HG02943 (cell line): ENCODE results near the gene KRTAP3-2.
"Not testable (repeated sequence)": the region's sequence is repeated elsewhere in the genome, so short reads cannot be mapped to it uniquely, and the experiment has no call there.

ENCODE experiments used
- ATAC-seq: cut with Tn5 transposase; IDR thresholded peaks from one replicate; pipeline ENCODE4 v1.9.1; 2021; ENCODE audit warnings: mild to moderate bottlenecking, low read depth, moderate library complexity; ENCODE audit not compliant: unreplicated experiment

Gene KRTAP3-2

GRCh38 chr17:40999563-40999962 is at the start of gene KRTAP3-2:
Gene KRTAP3-2 (minus strand): TSS chr17:40999906. CDS start chr17:40999853, 53 bp downstream.
- ATAC-seq, result not testable (repeated sequence)

GRCh38 chr17:41049110-41049509 is 49.4 kb upstream of the KRTAP3-2 start:
- no peak for ATAC-seq

GRCh38 chr17:41048441-41048840 is 48.7 kb upstream of the KRTAP3-2 start:
- ATAC-seq, result no peak

- not testable (repeated sequence) for ATAC-seq
These were observed 47.2 kb upstream of the KRTAP3-2 start, which contains the start of gene KRTAP2-1 for GRCh38 chr17:41046735-41047465. Gene KRTAP2-1 (minus strand): TSS chr17:41047316. CDS start chr17:41047267, 49 bp downstream.

- no peak for ATAC-seq
These were observed 43.2 kb upstream of the KRTAP3-2 start for GRCh38 chr17:41042953-41043352.

GRCh38 chr17:41040783-41041571 is 41.3 kb upstream of the KRTAP3-2 start, which contains the start of gene KRTAP1-1:
Gene KRTAP1-1 (minus strand): TSS chr17:41041450. CDS start chr17:41041397, 53 bp downstream.
- not testable (repeated sequence) for ATAC-seq

- ATAC-seq, result no peak
These were observed 38.2 kb upstream of the KRTAP3-2 start for GRCh38 chr17:41037853-41038350.

GRCh38 chr17:41034346-41034935 is 34.7 kb upstream of the KRTAP3-2 start, which contains the start of gene KRTAP1-3:
Gene KRTAP1-3 (minus strand): TSS chr17:41034874. CDS start chr17:41034821, 53 bp downstream.
- not testable (repeated sequence) for ATAC-seq

- no peak for ATAC-seq
These were observed 30.0 kb upstream of the KRTAP3-2 start, which contains the start of gene KRTAP1-4 for GRCh38 chr17:41029633-41030245. Gene KRTAP1-4 (minus strand): TSS chr17:41030195. CDS start chr17:41030078, 117 bp downstream.

- ATAC-seq, result no peak
These were observed 27.2 kb upstream of the KRTAP3-2 start, which contains the start of gene KRTAP1-5 for GRCh38 chr17:41026715-41027471. Gene KRTAP1-5 (minus strand): TSS chr17:41027208. CDS start chr17:41027155, 53 bp downstream.

- ATAC-seq, result no peak
These were observed 25.0 kb upstream of the KRTAP3-2 start for GRCh38 chr17:41024697-41025096.

- no peak for ATAC-seq
These were observed 20.6 kb upstream of the KRTAP3-2 start for GRCh38 chr17:41020336-41020735.

GRCh38 chr17:41019415-41019814 is 19.7 kb upstream of the KRTAP3-2 start:
- ATAC-seq, result no peak

GRCh38 chr17:41018541-41018940 is 18.8 kb upstream of the KRTAP3-2 start:
- no peak for ATAC-seq

- ATAC-seq, result no peak
These were observed 17.0 kb upstream of the KRTAP3-2 start for GRCh38 chr17:41016578-41017215.

- ATAC-seq, result no peak
These were observed 15.7 kb upstream of the KRTAP3-2 start for GRCh38 chr17:41015454-41015853.

GRCh38 chr17:41013606-41014005 is 13.9 kb upstream of the KRTAP3-2 start:
- ATAC-seq, result no peak

GRCh38 chr17:41013181-41013580 is 13.5 kb upstream of the KRTAP3-2 start:
- no peak for ATAC-seq
